ENCODE data around the gene C14orf180. TPM values are rescaled to one million over a fixed set of nuclear protein-coding genes. Genes with fewer than 3 reads are reported as not detected.

C14orf180 gene
- not detected in 2 replicates for total RNA-seq (ENCODE audit: low replicate concordance)

DNA sequence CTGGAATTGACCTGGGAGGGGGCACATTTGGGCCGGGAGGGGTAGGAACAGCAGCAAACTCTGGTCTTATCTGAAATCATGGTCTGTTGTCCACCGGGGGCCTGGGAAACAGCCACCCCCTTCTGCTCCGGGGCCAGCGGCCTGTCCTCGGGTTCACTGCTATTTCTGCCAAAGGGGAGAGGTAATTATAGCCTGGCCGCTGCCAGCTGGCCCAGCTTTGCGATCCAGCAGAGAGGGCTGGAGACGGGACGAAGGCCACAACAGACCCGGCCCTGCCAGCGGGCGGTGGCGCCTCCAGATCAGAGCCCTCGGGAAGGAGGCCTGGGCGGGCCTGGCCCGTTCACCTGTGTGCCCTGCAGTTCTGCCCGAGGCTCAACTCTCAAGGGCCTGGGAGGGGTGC, at the start of gene C14orf180:
Gene C14orf180, plus strand, starts transcription at position 258 of the 400 bp plus-strand sequence. CDS start 6,667 bp downstream, outside the sequence.

DNA sequence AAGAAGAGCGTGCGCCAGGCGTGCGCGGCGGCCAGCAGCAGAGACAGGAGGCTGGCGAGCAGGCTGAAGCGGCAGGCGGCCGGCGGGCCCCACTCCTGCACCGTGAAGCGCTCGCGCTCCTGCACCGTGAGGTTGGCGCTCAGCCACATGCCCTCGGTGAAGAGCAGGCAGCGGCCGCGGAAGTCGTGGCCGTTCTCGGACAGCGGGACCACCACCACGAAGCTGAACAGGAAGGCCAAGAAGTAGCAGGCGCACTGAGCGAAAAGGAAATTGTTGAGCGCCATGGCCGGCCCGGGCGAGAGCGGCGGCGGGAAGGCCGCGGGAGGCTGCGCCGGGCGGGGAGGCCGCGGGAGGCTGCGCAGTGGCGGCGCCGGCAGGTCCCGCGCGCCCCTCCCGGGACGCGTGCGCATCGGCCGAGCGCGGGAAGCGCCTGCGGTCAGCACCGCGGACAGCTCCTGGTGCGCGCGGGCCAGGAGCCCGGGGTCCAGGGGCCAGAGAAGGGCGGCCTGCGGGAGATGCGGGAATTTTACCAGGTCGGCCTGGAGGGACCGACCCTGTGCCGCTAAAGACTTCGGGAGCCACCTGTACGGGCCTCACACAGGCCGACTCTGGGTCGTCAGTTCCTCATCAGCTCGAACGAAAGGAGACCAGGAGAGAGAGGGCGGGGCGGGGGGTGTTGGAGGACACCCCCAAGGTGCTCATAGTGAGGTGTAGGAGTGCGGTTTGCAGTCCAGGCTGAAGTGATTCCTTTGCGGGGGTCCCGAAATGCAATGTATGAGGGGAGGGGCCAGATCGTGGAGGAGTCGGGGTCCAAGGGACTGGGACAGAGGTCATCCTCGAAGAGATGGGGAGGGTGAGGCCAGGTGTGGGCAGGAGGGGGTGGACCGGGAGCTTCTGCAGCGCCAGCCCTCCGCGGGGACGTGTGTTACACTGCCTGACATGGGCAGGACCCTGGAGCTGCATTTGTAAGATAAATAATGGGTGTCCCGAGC, 25.2 kb downstream of the C14orf180 start, which contains the start of gene TMEM179:
Gene TMEM179, minus strand, starts transcription at position 315 of the 992 bp plus-strand sequence. Its CDS starts 31 bp downstream, at position 284.

Other genes with a start within 250 kb of the C14orf180 start
- gene TMEM179, start 25.0 kb downstream of the C14orf180 start, total RNA-seq (ENCODE audit: low replicate concordance) = 0.08 TPM in 1 of 2 replicates, not detected in the other
- 26.3 and 30.9 TPM in 2 replicates for gene INF2, start 109.9 kb downstream of the C14orf180 start, total RNA-seq (ENCODE audit: low replicate concordance)
- 4.5 and 9.6 TPM in 2 replicates for gene ADSS1, start 144.5 kb downstream of the C14orf180 start, total RNA-seq (ENCODE audit: low replicate concordance)
- 88.7 and 91.4 TPM in 2 replicates for gene SIVA1, start 173.4 kb downstream of the C14orf180 start, total RNA-seq (ENCODE audit: low replicate concordance)
- 206 and 215 TPM in 2 replicates for gene AKT1, start 216.0 kb downstream of the C14orf180 start, total RNA-seq (ENCODE audit: low replicate concordance)
- gene ZBTB42, start 221.3 kb downstream of the C14orf180 start, total RNA-seq (ENCODE audit: low replicate concordance) = 0.82 and 3.5 TPM in 2 replicates